HG02884 (cell line): ENCODE measurements around the gene NDUFV1.
"Not testable (repeated sequence)": the region's sequence is repeated elsewhere in the genome, so short reads cannot be mapped to it uniquely, and the experiment has no call there.

Source experiments
- ATAC-seq: cut with Tn5 transposase; IDR thresholded peaks from one replicate; pipeline ENCODE4 v1.9.1; 2021; ENCODE audit warnings: mild to moderate bottlenecking, moderate library complexity; ENCODE audit not compliant: unreplicated experiment

NDUFV1 gene

GRCh38 chr11:67585911-67586310 is 20.8 kb upstream of the NDUFV1 start:
- ATAC-seq = no peak

GRCh38 chr11:67586568-67587250 is 20.0 kb upstream of the NDUFV1 start:
- no peak for ATAC-seq

GRCh38 chr11:67588136-67588503 is 18.6 kb upstream of the NDUFV1 start:
- peak; percentile 5 for ATAC-seq

GRCh38 chr11:67588899-67589415 is 17.8 kb upstream of the NDUFV1 start:
- ATAC-seq = not testable (repeated sequence)

- ATAC-seq = no peak
These were observed 13.7 kb upstream of the NDUFV1 start for GRCh38 chr11:67592880-67593564.

- ATAC-seq = no peak
These were observed 13.2 kb upstream of the NDUFV1 start for GRCh38 chr11:67593565-67593905.

GRCh38 chr11:67594480-67594879 is 12.3 kb upstream of the NDUFV1 start:
- ATAC-seq = no peak

GRCh38 chr11:67596753-67597300 is 9.9 kb upstream of the NDUFV1 start:
- no peak for ATAC-seq

- ATAC-seq = not testable (repeated sequence)
These were observed 9.3 kb upstream of the NDUFV1 start for GRCh38 chr11:67597458-67597857.

- ATAC-seq = not testable (repeated sequence)
These were observed 8.8 kb upstream of the NDUFV1 start for GRCh38 chr11:67597963-67598362.

- no peak for ATAC-seq
These were observed 7.6 kb upstream of the NDUFV1 start for GRCh38 chr11:67599149-67599548.

GRCh38 chr11:67600324-67601029 is 6.3 kb upstream of the NDUFV1 start:
- ATAC-seq = no peak

- ATAC-seq = no peak
These were observed 5.6 kb upstream of the NDUFV1 start for GRCh38 chr11:67601098-67601497.

GRCh38 chr11:67604119-67604518 is 2.6 kb upstream of the NDUFV1 start:
- not testable (repeated sequence) for ATAC-seq

GRCh38 chr11:67604815-67605214 is 1.9 kb upstream of the NDUFV1 start:
- no peak for ATAC-seq

- ATAC-seq = no peak
These were observed 1.3 kb upstream of the NDUFV1 start for GRCh38 chr11:67605231-67606011.

GRCh38 chr11:67606093-67606491 is 644 bp upstream of the NDUFV1 start:
- no peak for ATAC-seq

GRCh38 chr11:67607507-67607906 is 771 bp downstream of the NDUFV1 start:
- no peak for ATAC-seq

GRCh38 chr11:67608486-67608885 is 1.8 kb downstream of the NDUFV1 start:
- no peak for ATAC-seq

- ATAC-seq = no peak
These were observed 2.6 kb downstream of the NDUFV1 start for GRCh38 chr11:67609316-67609715.
